SK-N-SH treated with all-trans-retinoic acid at 6 μM for 48 hours (cell line): ENCODE measurements around the gene TRABD2A.

Source experiments
- BACH2 ChIP-seq: fragments of 250-450 bp; sonication (Bioruptor Pico); IDR thresholded peaks from 2 replicates; pipeline ENCODE4 v1.9.0; 2021; ENCODE audit warnings: mild to moderate bottlenecking, borderline replicate concordance
- CREB5 ChIP-seq: fragments of 250-450 bp; sonication (Bioruptor Pico); IDR thresholded peaks from 2 replicates; pipeline ENCODE4 v1.5.1; 2020; ENCODE audit warnings: low read depth, mild to moderate bottlenecking, moderate library complexity
- CSRNP3 ChIP-seq: fragments of 250-450 bp; sonication (Bioruptor Pico); IDR thresholded peaks from 2 replicates; pipeline ENCODE4 v1.5.1; 2021; ENCODE audit warnings: mild to moderate bottlenecking, moderate library complexity
- POU6F1 ChIP-seq: fragments of 250-450 bp; sonication (Bioruptor Pico); IDR thresholded peaks from 2 replicates; pipeline ENCODE4 v1.8.0; 2021; ENCODE audit warnings: low read depth, mild to moderate bottlenecking, moderate library complexity, borderline replicate concordance
- RARB ChIP-seq: fragments of 250-450 bp; sonication (Bioruptor Pico); IDR thresholded peaks from 2 replicates; pipeline ENCODE4 v1.8.0; 2021; ENCODE audit warnings: mild to moderate bottlenecking, moderate library complexity
- TCF4 ChIP-seq: fragments of 250-450 bp; sonication (Bioruptor Pico); IDR thresholded peaks from 2 replicates; pipeline ENCODE4 v1.8.0; 2021; ENCODE audit warnings: mild to moderate bottlenecking, moderate library complexity, borderline replicate concordance
- TSHZ2 ChIP-seq: fragments of 250-450 bp; sonication (Bioruptor Pico); IDR thresholded peaks from 2 replicates; pipeline ENCODE4 v1.5.0; 2020; ENCODE audit warnings: mild to moderate bottlenecking, moderate library complexity
- ZFP3 ChIP-seq: fragments of 250-450 bp; sonication (Bioruptor Pico); IDR thresholded peaks from 2 replicates; pipeline ENCODE4 v1.5.0; 2020; ENCODE audit warnings: mild to moderate bottlenecking, moderate library complexity
- ZFP30 ChIP-seq: fragments of 450-650 bp; formaldehyde crosslinking; IDR thresholded peaks from 2 replicates; pipeline ENCODE4 v1.5.0; 2022; ENCODE audit warnings: mild to moderate bottlenecking, moderate library complexity
- ZNF565 ChIP-seq: fragments of 450-650 bp; formaldehyde crosslinking; conservative IDR thresholded peaks from 2 replicates; pipeline ENCODE4 v1.5.0; 2020; ENCODE audit warnings: low read depth, mild to moderate bottlenecking, moderate library complexity
- ZNF70 ChIP-seq: fragments of 450-650 bp; formaldehyde crosslinking; IDR thresholded peaks from 2 replicates; pipeline ENCODE4 v1.5.0; 2020; ENCODE audit warnings: mild to moderate bottlenecking, moderate library complexity
- ZNF8 ChIP-seq: fragments of 450-650 bp; formaldehyde crosslinking; IDR thresholded peaks from 2 replicates; pipeline ENCODE4 v1.5.0; 2020; ENCODE audit warnings: mild to moderate bottlenecking, moderate library complexity
- TF ChIP-seq, protein P1 (sequence below): fragments of 250-450 bp; sonication (Bioruptor Pico); IDR thresholded peaks from 2 replicates; pipeline ENCODE4 v1.8.0; 2020; ENCODE audit warnings: mild to moderate bottlenecking, moderate library complexity, borderline replicate concordance

DNA sequence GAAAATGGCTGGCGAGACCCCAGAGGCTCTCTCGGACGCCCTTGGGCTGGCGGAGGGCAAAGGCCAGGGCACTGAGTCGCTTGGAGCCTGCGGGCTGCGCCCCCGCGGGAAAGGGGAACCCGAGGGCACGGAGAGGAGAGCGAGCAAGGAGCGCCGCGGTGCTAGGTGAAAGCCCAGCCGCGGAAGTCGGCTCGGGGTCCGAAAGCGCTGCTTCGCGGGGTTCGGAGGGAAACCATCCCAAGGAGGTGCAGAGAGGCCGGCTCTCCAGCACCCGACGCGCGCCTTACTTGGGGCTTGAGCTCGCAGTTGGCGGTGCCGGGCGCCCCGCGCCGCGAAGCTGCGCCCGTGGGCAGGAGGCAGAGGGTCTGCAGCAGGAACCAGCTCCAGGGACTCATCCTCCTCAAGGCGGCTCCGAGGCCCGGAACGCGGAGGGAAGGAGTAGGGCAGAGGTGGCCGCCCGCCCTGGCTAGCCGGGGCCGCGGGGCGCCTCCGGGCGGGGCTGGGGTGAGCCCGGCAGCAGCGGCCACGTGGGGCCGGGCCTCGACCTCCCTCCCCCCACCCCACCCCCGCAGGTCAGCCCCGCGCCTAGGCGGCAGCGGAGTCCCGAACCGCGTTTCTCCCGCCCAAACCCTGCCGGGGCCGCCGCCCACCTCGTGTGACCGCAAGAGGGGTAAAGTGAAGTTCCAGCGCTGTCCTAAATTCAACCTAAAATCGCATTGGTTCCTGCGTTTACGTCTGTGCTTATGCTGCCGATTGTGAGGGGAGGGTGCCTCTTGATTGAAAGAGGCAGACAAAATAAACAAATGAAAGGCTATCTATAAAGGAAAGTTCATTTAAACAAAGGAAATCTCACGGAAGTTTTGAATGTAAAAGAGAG, at the start of gene TRABD2A:
- TF ChIP-seq BACH2, result no peak
- TF ChIP-seq, protein P1, sequence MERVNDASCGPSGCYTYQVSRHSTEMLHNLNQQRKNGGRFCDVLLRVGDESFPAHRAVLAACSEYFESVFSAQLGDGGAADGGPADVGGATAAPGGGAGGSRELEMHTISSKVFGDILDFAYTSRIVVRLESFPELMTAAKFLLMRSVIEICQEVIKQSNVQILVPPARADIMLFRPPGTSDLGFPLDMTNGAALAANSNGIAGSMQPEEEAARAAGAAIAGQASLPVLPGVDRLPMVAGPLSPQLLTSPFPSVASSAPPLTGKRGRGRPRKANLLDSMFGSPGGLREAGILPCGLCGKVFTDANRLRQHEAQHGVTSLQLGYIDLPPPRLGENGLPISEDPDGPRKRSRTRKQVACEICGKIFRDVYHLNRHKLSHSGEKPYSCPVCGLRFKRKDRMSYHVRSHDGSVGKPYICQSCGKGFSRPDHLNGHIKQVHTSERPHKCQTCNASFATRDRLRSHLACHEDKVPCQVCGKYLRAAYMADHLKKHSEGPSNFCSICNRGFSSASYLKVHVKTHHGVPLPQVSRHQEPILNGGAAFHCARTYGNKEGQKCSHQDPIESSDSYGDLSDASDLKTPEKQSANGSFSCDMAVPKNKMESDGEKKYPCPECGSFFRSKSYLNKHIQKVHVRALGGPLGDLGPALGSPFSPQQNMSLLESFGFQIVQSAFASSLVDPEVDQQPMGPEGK (CRISPR knock-in tag), result no peak
- no peak for TF ChIP-seq CREB5
- TF ChIP-seq ZFP3 (CRISPR knock-in tag), result no peak
- TF ChIP-seq TCF4 (CRISPR knock-in tag), result no peak
- no peak for TF ChIP-seq TSHZ2
- no peak for TF ChIP-seq ZNF8 (CRISPR knock-in tag)
- TF ChIP-seq ZNF70 (CRISPR knock-in tag), result no peak
- TF ChIP-seq ZNF565, result no peak
- TF ChIP-seq RARB, result no peak
- TF ChIP-seq POU6F1 (CRISPR knock-in tag), result no peak
- no peak for TF ChIP-seq ZFP30 (CRISPR knock-in tag)
- TF ChIP-seq CSRNP3 (CRISPR knock-in tag), result no peak
